ENCODE results near the gene CBX2. TPM values are rescaled to one million over a fixed set of nuclear protein-coding genes. Genes with fewer than 3 reads are reported as not detected.

The CBX2 gene
- total RNA-seq, 1 experiment from 2014 or later = 4.0 TPM

GRCh38 chr17:79829004-79829403 is 51.1 kb downstream of the CBX2 start:
- DNase-seq (ENCODE audit: low read depth) = no peak

GRCh38 chr17:79829457-79829856 is 51.5 kb downstream of the CBX2 start:
- no peak for DNase-seq (ENCODE audit: low read depth)

DNA sequence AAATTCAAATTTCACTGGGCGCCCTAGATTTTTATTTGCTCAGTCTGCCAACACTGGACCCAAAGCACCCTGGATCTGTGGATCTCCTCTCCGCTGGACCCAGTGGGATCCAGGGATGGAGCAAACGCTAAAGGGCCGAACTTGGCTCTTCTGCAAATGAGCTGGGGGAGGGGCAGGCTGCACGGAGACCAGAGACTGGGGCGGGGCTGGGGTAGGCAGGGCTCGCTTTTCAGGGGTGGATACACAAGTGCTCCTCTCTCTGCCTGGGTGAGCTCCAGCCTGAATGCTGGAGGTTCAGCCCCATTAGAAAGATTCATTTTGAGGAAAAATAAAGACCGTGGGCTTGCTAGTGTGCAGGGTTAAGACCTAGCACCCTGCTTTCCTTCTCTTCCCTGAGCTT is 52.4 kb downstream of the CBX2 start:
- DNase-seq (ENCODE audit: low read depth) = no peak

GRCh38 chr17:79830763-79831264 is 52.9 kb downstream of the CBX2 start:
- no peak for DNase-seq (ENCODE audit: low read depth)

GRCh38 chr17:79831265-79832217 is 53.6 kb downstream of the CBX2 start:
- no peak for DNase-seq (ENCODE audit: low read depth)

- no peak for DNase-seq (ENCODE audit: low read depth)
These were observed 54.5 kb downstream of the CBX2 start for GRCh38 chr17:79832218-79833109.

GRCh38 chr17:79833110-79833450 is 55.1 kb downstream of the CBX2 start:
- no peak for DNase-seq (ENCODE audit: low read depth)

- DNase-seq (ENCODE audit: low read depth) = no peak
These were observed 56.0 kb downstream of the CBX2 start for GRCh38 chr17:79833744-79834564.

GRCh38 chr17:79834565-79835469 is 56.9 kb downstream of the CBX2 start:
- no peak for DNase-seq (ENCODE audit: low read depth)

GRCh38 chr17:79835470-79835899 is 57.5 kb downstream of the CBX2 start:
- DNase-seq (ENCODE audit: low read depth) = no peak

- no peak for DNase-seq (ENCODE audit: low read depth)
These were observed 58.1 kb downstream of the CBX2 start for GRCh38 chr17:79835953-79836509.

DNA sequence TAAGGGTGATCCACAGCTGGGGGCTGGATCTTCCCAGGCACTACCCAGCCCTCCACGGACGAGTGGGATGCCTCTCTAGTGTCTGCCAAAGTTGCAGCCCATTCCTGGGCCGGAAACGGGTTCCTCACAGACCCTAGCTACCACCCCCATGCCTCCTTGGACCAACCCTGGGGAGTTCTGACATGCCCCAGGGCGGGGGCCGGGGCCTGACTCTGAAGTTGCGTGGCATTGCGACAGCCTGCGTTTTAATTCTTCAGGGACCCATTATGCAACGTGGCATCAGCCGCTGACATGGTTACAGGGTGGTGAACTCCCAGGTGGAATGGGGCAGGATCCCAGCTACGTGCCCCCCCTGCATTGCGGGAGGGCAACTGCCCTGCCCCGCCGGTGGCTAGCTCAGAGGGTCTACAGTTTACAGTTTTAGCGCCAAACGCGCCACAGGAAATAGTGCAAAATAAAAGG is 58.6 kb downstream of the CBX2 start:
- DNase-seq (ENCODE audit: low read depth) = no peak

- peak; percentile 45 for DNase-seq (ENCODE audit: low read depth)
These were observed 59.3 kb downstream of the CBX2 start for GRCh38 chr17:79836972-79837887.

Other genes starting within 250 kb of the CBX2 start
- not detected in 2 replicates for gene RBFOX3, start 167.1 kb upstream of the CBX2 start, total RNA-seq (2014; rRNA removed; shearing (Covaris generic))
- gene ENPP7, start 47.2 kb upstream of the CBX2 start, total RNA-seq (2014; rRNA removed; shearing (Covaris generic)) = not detected in 2 replicates
- gene CBX8, start 18.9 kb downstream of the CBX2 start, total RNA-seq (2014; rRNA removed; shearing (Covaris generic)) = 7.3 and 11.2 TPM in 2 replicates
- gene CBX4, start 61.3 kb downstream of the CBX2 start, total RNA-seq (2014; rRNA removed; shearing (Covaris generic)) = 11.6 and 21.2 TPM in 2 replicates

Data from M059J (cell line).